ENCODE data around the gene ZNF586. TPM values are rescaled to one million over a fixed set of nuclear protein-coding genes. Genes with fewer than 3 reads are reported as not detected.

The ZNF586 gene
- total RNA-seq, 2 donors from 2014 or later: 15.1 to 17.0 TPM

DNA sequence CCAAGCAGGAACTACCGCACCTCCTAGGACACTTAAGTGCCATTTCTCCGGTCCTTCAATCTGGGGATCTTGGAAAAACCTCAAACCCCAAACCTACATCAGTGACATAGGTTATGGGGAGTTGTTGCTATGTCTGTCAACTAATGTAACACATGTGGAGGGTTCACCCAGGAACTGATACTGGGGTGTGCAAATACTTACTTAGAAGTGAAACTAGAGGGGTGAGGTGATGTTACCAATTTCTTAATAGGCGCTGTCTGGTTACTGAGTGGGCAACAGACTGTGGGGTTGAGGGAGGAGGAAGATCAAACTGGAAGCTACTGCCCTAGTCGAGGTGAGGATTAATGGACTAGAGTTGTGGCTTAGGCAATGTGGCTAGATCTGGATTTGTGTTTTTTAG is 1.9 kb downstream of the ZNF586 start:
- no peaks in the 10 kb centered on the region for H3K27me3 Mint-ChIP-seq (ENCODE audit: insufficient read depth)
- peaks cover 38% of the 10 kb centered on the region for H3K36me3 ChIP-seq (ENCODE audit: control insufficient read depth, insufficient read depth, low read length)
- H3K27me3 ChIP-seq (ENCODE audit: control insufficient read depth, insufficient read depth, low read length, poor library complexity, severe bottlenecking): no peaks in the 10 kb centered on the region
- H3K4me3 Mint-ChIP-seq: peak overlapping the region; percentile 85
- no peak overlapping the region for H3K27ac Mint-ChIP-seq
- no peaks in the 10 kb centered on the region for H3K4me1 ChIP-seq (ENCODE audit: control insufficient read depth, insufficient read depth, low read length)
- H3K9me3 ChIP-seq (ENCODE audit: control insufficient read depth, low read length): no peaks in the 10 kb centered on the region
- H3K27ac ChIP-seq (ENCODE audit: low read depth, low read length): no peak overlapping the region
- peaks cover 7% of the 10 kb centered on the region for H3K4me1 Mint-ChIP-seq
- H3K36me3 Mint-ChIP-seq (ENCODE audit: low read depth): peaks cover 57% of the 10 kb centered on the region
- no peak overlapping the region for H3K9ac ChIP-seq (ENCODE audit: extremely low read depth, low read length, poor library complexity, severe bottlenecking)
- no peak for DNase-seq
- TF ChIP-seq, protein P1, sequence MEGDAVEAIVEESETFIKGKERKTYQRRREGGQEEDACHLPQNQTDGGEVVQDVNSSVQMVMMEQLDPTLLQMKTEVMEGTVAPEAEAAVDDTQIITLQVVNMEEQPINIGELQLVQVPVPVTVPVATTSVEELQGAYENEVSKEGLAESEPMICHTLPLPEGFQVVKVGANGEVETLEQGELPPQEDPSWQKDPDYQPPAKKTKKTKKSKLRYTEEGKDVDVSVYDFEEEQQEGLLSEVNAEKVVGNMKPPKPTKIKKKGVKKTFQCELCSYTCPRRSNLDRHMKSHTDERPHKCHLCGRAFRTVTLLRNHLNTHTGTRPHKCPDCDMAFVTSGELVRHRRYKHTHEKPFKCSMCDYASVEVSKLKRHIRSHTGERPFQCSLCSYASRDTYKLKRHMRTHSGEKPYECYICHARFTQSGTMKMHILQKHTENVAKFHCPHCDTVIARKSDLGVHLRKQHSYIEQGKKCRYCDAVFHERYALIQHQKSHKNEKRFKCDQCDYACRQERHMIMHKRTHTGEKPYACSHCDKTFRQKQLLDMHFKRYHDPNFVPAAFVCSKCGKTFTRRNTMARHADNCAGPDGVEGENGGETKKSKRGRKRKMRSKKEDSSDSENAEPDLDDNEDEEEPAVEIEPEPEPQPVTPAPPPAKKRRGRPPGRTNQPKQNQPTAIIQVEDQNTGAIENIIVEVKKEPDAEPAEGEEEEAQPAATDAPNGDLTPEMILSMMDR (conservative IDR thresholded peaks at IDR 0.05): no peak
- peaks cover 12% of the 10 kb centered on the region for H3K9me3 Mint-ChIP-seq
- WGBS, 2 experiments (ENCODE audit: insufficient coverage in 1 of 2, insufficient read length in 1 of 2): 99 to 100% methylated on average over 4 of the region's 4 CpGs
- no peak overlapping the region for H3K4me3 ChIP-seq (ENCODE audit: low read length)

DNA sequence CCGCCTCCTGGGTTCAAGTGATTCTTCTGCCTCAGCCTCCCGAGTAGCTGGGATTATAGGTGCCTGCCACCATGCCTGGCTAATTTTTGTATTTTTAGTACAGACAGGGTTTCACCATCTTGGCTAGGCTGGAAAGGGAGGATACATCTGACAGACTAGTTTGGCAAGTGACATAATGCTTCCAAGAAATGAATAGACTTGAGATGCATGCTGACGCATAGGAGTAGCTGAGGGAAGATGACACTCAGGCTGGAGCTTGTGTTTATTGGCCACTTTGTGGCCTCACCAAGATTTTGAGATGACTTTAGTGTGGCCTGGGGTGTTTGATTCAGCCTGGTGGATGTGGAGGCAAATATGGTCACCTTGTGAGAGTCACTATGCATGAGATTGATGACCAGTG is 4.0 kb downstream of the ZNF586 start:
- no peak overlapping the region for H3K27ac ChIP-seq (ENCODE audit: low read depth, low read length)
- H3K9me3 Mint-ChIP-seq: peaks cover 30% of the 10 kb centered on the region
- no peak for DNase-seq
- H3K9me3 ChIP-seq (ENCODE audit: control insufficient read depth, low read length): peaks cover 4% of the 10 kb centered on the region
- H3K4me1 Mint-ChIP-seq: peaks cover 7% of the 10 kb centered on the region
- H3K4me3 Mint-ChIP-seq: no peak overlapping the region
- H3K4me3 ChIP-seq (ENCODE audit: low read length): no peak overlapping the region
- WGBS, 2 experiments (ENCODE audit: insufficient coverage in 1 of 2, insufficient read length in 1 of 2): 96 to 100% methylated on average over 2 to 3 of the region's 3 CpGs
- TF ChIP-seq, protein P1 (conservative IDR thresholded peaks at IDR 0.05): no peak
- H3K27me3 ChIP-seq (ENCODE audit: control insufficient read depth, insufficient read depth, low read length, poor library complexity, severe bottlenecking): no peaks in the 10 kb centered on the region
- H3K27me3 Mint-ChIP-seq (ENCODE audit: insufficient read depth): no peaks in the 10 kb centered on the region
- peaks cover 59% of the 10 kb centered on the region for H3K36me3 ChIP-seq (ENCODE audit: control insufficient read depth, insufficient read depth, low read length)
- no peak overlapping the region for H3K27ac Mint-ChIP-seq
- H3K9ac ChIP-seq (ENCODE audit: extremely low read depth, low read length, poor library complexity, severe bottlenecking): no peak overlapping the region
- H3K36me3 Mint-ChIP-seq (ENCODE audit: low read depth): peaks cover 68% of the 10 kb centered on the region
- H3K4me1 ChIP-seq (ENCODE audit: control insufficient read depth, insufficient read depth, low read length): no peaks in the 10 kb centered on the region

GRCh38 chr19:57776764-57777296 is 7.4 kb downstream of the ZNF586 start:
- Mint-ChIP-seq H3K4me3 (no peak overlapping the region), H3K4me1 (no peaks in the 10 kb centered on the region), H3K27me3 (ENCODE audit: insufficient read depth) (no peaks in the 10 kb centered on the region), H3K27ac (no peak overlapping the region), H3K9me3 (peaks cover 63% of the 10 kb centered on the region), H3K36me3 (ENCODE audit: low read depth) (peaks cover 88% of the 10 kb centered on the region)
- Histone ChIP-seq H3K27me3 (ENCODE audit: control insufficient read depth, insufficient read depth, low read length, poor library complexity, severe bottlenecking) (no peaks in the 10 kb centered on the region), H3K4me3 (ENCODE audit: low read length) (no peak overlapping the region), H3K4me1 (ENCODE audit: control insufficient read depth, insufficient read depth, low read length) (no peaks in the 10 kb centered on the region), H3K36me3 (ENCODE audit: control insufficient read depth, insufficient read depth, low read length) (peaks cover 84% of the 10 kb centered on the region), H3K9ac (ENCODE audit: extremely low read depth, low read length, poor library complexity, severe bottlenecking) (no peak overlapping the region), H3K9me3 (ENCODE audit: control insufficient read depth, low read length) (peaks cover 14% of the 10 kb centered on the region), H3K27ac (ENCODE audit: low read depth, low read length) (no peak overlapping the region)
- DNase-seq: no peak
- TF ChIP-seq, protein P1 (conservative IDR thresholded peaks at IDR 0.05): no peak
- 79 to 86% methylated on average over 6 of the region's 6 CpGs for WGBS, 2 experiments (ENCODE audit: insufficient coverage in 1 of 2, insufficient read length in 1 of 2)
